NCI-H1092 (cell line): Measurements from ENCODE around the gene CLCNKB.
A peak's percentile ranks its signal among the peaks of the same experiment; 100 is the strongest.
"Not testable (repeated sequence)": the region's sequence is repeated elsewhere in the genome, so short reads cannot be mapped to it uniquely, and the experiment has no call there.

Source experiments
- DNase-seq: peaks from one replicate; lab custom pipeline; 2025; lab: John Stamatoyannopoulos, UW

Gene CLCNKB

DNA sequence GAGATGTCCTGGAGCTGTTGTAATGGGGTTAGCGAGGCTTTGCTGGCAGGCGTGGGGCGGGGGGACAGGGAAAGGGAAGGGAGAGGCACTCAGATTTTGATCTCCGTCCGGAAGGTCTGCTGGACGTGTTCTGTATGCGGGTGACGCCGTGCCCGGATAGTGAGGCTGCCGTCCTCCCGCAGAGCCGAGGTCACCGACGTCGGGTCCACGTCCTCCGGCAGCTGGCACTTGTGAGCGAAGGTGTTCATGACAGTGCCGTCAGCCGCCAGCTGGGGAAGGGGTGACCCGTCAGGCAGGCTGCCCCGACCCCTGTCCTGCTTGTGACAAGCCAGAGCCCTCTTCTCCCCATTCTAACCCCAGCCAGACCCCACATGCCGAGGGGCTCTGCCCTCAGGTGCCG lies 28.1 kb upstream of the CLCNKB start:
- DNase-seq = no peak

DNA sequence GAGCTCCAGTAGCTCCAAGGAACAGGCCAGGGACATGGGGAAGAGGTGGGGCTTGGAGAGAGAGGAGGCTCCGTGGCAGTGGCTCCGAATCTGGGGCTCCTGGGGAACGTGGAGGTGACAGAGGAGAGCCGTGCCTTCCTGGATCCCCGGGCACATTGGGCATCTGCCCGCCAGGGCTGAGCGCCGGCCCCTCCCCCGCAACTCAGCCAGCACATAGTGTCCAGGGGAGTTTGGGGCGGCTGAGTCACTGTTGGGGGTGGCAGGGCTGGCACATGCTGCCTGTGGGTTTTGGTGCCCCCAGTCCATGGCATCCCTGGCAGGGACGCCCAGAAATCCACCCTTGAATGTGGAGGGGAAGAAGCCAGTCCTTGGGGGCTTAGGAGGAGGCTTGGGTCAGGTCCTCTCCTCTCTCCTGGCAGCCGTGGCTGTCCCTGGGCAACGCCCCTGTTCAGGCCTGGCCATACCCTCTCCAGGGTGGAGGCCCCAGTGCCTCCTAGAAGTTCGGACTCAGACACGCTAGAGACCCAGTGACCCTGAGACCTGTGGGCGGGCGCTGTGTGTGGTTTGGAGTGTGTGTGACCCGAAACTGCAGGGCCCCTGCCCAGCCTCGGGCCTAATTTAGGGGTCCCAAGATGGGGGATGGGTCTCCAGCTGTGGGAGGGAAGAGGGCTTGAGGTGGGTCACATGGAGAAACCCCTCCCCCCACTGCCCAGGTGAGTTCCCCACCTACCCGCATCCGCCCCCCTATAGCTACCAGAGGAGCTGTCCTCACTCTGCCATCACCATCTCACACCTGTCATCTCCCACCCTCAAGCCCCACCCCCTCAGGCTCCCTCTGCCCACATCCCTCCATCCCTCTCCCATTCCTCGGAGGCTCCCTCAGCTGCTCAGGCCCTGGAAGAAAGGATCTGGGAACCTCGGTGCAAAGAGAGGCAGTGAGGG lies 27.4 kb upstream of the CLCNKB start:
- no peak for DNase-seq

DNA sequence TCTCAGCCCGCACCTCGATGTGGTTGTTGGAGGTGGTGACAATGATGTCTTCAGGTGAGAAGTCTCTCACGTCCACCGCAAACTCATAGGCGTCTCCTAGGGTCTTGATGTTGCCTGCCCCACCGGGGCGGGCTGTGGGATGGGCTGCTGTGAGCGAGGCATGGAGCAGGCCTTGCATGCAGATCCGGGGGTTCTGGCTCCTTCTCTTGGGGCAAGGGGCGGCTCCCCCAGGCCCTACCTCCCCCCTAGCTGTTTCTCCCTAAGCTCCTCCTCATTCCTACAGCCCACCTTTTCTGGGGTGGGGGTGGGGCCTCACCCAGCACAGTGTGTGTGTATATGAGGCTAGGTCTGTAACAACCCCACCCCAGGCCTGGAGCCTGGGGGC lies 26.5 kb upstream of the CLCNKB start:
- no peak for DNase-seq

DNA sequence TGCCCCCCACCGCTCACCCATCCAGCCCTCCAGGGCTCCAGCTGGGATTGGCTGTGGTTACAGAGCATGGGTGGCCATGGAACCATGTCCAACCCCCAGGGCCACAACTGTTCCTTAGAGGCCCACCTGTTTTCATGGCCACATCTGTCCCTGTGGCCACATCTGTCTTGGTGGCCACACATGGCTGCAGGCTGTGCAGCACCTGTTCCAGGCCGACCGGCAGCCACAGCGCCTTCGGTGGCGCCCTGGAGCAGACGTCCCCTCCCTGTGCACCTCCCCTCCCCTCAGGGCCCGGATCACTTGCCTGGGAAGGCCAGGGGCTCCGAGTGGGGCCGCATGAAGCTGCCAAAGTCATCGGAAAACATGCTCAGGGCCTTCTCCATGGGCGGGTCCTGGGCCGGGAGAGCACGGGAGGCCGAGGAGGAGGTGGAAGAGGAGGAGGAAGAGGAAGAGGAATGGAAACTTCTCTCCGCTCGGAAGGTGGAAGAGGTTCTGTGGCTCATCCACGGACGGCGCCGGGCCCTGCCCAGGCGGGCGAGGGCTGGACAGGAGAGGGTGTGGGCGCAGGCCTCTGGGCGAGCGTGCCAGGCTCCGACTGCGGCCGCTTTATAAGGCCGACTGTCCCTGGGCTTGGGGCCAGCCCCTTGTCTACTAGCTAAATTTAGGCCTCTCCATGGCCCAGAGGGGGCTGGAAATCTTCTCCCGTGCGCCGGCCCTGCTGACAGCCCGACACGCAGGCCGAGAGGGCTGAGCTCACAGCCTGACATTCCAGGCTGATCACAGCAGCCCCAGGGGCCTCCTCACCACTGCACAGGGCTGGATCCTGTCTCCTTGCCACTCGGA lies 25.9 kb upstream of the CLCNKB start, which contains the start of gene HSPB7:
Gene HSPB7, minus strand, starts transcription at position 583 of the 843 bp plus-strand sequence. Its CDS starts 80 bp downstream, at position 503.
- DNase-seq = no peak

DNA sequence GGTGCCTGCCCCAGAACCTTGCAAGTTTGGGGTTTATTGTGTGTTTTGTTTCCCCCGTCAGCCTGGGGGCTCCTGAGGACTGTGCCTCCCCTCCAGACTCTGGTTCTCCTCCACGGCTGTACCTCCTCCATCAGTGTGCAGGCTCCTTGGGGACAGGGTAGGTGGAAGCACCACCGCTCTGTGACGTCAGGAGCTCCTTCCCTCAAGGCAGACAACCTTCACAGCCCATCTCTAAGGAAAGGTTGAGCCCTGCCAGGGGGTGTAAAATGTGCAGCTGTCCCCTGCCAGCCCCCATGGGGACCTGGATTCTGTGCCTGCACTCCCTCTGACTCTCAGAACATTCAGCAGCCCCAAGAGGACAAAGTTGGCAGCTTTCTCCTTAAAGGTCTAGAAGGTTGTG lies 25.3 kb upstream of the CLCNKB start:
- DNase-seq = no peak

DNA sequence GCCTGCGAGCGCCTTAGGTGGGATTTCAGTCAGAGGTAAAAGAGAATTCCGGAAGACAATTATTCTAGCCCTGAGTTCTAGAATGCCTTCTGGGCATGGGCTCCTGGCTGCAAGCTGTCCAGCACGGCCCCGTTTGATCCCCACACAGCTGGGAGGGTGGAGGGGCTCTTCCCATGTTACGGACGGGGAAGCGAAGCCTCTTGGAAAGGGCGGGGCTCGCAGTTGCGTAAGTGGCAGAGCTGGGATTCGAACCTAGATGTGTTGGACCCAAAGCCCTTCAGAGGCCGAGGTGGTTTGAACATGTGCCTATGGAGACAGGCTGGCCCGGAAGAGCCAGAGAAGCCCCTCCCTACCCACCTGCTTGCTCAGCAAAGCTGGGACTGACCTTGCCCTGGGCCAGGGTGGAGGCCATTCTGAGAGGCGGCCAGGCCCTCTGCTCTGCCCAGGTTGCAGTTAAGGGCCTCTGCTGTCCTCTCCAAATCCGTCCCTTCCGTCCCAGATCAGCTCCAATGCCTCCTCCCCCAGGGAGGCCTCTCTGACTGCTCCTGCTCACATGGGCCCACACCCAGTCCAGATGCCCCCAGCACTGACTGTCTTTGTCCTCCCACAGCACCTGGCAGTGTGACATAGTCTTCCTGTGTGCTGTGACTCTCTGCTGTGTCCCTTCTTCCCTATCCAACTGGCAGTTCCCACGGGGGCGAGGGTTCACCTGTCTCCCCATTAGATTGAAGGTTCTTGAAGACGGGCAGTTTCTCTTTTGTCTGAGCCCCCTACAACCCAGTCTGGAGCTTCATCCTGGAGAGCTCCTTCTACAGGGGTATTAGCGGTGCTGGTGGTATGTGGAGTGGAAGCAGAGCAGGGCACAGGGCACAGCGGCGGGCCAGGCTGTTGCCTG lies 24.6 kb upstream of the CLCNKB start:
- DNase-seq = no peak

DNA sequence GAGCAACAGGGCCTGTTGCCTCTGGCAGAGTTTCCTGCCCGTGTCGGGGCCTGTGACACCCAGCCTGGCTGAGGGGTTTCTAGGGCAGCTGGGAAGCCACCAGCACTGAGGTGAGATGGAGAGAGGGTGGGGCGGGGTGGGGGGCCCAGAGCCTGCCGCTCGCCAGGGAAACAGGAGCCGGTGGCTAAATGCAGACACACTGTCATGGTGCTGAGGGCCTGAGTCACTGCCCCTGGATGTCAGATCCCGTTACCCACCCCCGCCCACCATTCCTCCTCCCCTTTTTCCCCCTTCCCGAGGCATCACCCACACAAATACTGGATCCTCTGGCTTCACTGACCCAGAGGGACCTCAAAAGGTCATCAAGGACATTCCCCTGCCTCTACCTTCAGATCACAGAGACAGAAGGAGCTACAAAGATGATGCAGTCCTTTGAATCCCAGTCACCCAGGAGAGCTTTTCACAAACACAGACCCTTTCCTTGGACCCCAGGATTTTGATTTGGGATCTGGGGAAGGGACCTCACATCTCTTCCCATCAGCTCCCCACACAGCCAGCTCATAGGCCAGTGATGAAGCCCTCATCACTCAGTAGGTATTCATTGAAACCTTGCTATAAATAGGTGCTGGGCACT lies 23.8 kb upstream of the CLCNKB start:
- DNase-seq = no peak

DNA sequence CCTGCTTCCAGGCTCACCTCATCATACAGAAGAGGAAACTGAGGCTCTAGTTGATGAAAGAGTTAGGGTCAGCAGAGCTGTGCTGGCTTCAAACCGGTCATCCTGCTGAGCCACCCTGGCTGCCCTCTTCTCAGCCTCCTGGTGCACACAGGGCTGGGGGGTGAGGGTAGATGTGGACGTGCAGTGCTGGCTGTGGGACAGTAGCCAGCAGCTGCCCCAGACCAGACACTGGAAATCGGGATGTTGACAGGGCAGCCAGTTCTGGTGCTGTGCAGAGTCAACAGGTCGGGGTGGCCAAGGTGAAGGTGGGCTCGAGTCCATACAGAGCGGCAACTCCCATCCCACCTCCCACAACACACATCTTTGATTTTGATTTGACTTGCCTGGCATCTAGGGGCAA lies 23.3 kb upstream of the CLCNKB start:
- no peak for DNase-seq

DNA sequence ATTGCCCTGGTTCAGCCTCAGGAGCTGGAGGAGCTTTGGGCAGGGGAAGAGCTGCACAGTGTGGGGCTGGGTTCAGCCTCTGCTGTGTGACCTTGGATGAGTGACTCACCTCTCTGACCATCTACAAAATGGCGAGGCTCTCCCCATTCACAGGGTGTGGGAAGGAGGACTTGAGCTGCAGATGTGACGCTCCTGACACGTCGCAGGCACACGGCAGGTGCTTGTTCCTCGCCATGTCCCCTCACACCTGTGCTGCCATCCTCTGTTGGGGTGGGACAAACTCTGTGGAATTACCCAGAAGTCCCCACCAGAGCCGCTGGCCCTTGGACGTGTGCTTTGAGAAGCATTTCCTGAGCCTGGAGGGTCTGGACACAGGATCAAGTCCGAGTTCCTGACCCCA lies 22.7 kb upstream of the CLCNKB start:
- DNase-seq = not testable (repeated sequence)

DNA sequence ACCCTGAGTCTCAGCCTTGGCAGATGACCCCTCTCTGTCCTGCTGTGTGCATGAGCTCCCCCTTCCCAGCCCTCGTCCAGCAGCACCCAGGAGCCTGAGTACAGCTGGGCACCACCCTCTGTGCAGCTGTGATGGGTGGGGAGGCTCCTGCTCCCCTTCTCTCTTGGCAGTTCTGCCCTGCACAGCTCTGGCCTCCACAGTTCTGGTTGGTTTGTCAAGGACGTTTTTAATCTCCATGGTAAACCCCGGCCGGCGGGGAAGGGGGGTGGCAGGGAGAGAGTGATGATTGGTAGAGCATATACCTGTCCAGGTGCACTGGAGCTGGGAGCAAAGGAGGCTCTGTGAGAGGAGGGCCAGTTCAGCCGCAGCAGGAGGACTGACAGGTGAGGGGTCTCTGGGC lies 21.9 kb upstream of the CLCNKB start, which contains the start of gene CLCNKA:
Gene CLCNKA, plus strand, starts transcription at position 356 of the 400 bp plus-strand sequence. CDS start 584 bp downstream, outside the sequence.
- DNase-seq = no peak

DNA sequence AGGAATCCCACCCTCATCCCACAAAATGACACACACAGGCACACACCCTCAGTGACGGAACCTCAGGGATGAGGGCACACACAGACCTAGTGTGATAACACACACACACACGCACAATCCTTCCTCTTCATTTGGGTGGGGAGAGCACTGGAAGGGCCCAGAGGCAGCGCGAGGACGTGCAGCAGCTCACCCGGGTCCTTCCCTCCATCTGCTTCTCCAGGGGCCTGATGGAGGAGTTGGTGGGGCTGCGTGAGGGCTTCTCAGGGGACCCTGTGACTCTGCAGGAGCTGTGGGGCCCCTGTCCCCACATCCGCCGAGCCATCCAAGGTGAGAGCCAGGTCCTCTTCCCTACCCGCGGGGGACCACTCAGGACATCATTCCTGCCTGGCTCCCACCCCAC lies 21.2 kb upstream of the CLCNKB start:
- DNase-seq = no peak

DNA sequence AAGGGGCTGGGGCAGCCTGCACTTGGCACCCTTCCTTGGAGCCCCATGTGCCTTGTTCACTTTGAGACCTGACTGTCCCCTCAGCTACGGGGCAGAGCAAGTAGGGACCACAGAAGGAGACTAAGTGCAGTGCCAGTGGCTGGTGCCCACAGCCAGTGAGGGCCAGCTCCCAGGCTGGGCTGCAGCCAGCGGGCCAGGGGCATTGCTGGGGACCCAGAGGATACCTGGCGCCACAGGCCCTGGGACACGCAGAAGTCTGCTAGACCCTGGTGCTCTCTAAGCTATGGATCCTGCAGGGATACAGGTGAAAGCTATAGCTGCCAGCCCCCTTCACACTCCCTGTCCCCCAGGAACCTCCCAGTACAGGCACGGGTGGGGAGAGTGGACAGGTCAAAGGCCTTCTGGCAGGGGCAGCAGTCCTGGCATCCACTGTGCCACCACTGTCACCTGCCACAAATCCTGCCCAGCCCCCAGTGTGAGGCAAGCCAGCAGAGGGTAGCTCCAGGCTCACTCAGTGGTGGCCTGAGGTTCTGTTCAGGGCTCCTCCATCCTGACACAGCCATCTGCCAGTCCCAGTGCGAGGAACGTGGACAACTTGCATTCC lies 20.4 kb upstream of the CLCNKB start:
- DNase-seq = no peak

DNA sequence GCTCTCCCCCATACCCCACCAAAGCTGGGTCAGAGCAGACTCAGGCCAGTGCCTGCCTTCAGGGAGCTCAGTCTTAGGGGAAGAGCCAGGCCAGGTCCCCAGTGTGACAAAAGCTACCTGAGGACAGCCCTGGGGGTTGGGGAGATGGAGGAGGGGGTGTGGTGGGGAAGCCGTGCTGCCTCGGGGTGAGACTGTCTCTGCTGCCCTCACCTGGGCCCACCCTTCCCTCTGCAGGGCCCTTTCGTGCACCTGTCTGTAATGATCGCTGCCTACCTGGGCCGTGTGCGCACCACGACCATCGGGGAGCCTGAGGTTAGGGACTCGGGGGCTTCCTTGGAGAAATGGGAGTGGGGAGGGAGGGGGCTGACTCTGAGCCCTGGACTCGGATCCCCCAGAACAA lies 17.3 kb upstream of the CLCNKB start:
- DNase-seq = not testable (repeated sequence)

DNA sequence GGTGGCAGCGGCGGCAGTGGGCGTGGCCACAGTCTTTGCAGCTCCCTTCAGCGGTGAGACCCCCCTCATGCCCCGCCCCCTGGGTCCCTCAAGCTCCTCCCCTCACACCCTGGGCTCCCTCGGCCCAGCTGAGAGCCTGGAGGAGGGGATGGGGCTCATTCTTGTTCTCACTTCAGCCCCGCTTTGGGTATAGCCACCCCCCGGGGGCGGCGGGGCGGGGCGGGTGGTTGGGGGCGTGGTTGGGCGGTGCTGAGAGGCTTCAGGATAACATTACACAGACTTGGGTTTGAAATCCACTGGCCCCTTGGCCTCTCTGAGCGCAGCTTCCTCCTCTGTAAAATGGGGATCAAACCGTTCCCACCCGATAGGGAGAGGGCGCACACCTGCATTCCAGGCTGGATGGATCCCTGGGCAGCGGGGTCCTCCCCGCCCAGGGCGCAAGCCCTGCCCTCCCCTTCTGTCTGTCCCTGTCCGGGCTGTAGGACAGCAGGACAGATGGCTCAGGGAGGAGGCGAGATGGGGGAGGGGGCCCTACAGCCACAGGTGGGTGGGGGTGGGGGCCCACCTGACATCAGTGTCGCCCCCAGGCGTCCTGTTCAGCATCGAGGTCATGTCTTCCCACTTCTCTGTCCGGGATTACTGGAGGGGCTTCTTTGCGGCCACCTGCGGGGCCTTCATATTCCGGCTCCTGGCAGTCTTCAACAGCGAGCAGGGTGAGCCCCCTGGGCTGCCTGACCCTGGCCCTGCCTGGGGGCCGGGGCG lies 16.7 kb upstream of the CLCNKB start:
- no peak for DNase-seq

DNA sequence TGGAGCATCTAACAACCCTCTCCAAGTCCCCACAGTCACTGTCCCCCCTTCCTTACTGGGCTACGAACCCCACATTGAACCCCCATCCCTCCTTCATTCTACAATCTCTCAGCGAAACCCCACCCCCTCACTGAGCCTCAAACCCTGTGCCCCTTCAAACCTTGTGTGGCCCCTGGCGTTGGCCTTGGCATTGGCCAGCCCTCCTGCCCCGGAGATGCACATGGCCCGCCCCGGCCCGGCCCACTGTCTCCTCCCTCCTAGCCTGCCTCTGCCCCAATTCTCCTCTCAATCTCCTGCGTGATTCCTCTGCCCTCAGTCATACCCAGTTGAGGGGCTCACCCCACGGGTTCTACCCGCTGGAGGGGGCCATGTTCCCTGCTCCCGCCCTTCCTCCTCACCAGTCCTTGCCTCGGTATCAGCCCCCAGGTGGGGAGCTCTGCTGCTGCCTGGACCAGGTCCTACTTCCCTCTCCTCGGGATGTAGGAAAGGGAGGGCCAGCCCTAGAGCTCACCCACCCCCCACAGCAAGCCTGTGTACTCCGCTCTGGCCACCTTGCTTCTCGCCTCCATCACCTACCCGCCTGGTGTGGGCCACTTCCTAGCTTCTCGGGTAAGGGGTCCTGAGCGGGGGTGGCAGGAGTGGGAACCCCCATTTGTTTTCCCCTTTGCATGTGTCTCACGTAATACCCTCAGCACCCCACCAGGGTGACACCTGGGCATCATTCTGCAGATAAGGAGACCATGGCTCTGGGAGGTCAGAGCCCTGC lies 15.2 kb upstream of the CLCNKB start:
- no peak for DNase-seq

DNA sequence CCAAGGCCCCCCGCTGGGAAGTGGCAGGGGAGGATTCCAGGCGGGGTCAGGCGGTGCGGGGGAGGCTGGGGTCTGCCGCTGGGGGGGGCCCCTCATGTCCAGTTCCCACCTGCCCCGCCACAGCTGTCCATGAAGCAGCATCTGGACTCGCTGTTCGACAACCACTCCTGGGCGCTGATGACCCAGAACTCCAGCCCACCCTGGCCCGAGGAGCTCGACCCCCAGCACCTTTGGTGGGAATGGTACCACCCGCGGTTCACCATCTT lies 14.6 kb upstream of the CLCNKB start:
- not testable (repeated sequence) for DNase-seq

DNA sequence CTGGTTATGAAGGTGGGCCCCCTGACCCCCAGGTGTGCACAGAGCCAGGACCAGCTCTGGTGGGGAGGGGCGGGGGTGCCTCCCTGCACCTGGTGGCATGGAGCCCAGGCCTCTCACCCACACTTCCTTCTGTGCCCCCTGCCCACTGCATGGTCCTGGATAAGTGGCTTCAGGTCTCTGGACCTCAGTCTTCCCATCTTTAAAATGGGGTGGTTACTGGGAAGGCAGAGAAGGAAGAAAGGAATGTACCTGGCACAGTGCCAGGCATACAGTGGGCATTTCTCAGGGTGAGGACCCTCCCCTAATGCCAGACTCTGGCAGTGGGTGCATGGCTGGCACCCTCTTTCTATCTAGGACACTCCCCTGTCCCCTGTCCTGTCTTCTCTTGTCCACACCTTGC lies 14.3 kb upstream of the CLCNKB start:
- no peak for DNase-seq

DNA sequence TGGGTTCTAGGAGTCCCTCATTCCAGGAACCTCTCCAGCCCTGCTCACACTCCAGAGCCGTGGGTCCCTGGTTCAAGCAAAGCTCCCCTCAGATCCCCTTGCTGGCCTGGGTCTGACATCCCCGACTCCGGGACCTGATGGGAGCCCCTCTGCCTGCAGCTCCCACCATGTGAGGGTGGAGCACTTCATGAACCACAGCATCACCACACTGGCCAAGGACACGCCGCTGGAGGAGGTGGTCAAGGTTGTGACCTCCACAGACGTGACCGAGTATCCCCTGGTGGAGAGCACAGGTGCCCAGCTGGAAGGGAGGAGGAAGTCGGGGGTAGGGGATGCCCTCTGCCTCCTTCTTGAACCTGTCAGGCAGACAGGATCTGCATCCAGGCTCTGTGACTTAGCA lies 12.0 kb upstream of the CLCNKB start:
- DNase-seq = no peak

DNA sequence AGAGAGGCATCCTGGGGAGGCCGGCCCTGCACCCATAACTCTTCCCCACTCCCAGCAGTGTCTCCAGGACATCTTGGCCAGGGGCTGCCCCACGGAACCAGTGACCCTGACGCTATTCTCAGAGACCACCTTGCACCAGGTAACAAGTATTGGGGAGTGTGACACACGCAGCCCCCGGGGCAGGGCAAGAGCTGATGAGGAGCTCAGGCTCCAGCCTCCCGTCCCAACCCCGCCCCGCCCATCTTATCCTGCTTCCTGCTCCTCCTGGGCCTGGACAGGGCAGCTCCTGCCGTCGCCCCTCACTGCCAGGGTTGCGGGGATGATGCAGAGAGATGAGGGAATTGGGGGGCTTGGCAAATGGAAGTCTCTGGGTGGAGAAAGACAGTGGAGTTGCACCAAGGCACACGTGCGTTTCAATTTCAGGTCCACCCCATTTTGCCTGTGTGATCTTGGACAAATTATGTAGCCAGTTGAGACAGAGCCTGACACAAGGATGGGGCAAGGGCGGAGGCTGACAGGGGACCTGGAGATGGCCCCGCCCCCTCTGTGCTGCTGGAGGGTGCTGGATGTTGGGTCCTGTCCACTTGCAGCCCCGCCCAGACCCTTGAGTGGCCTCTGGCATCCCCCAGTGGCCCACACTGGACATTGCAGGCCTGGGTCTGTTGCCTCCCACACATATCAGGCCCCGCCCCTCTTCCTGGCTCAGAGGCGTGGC lies 11.0 kb upstream of the CLCNKB start:
- peak; percentile 86 for DNase-seq
